ENCODE results near the gene PPP1R3F. TPM values are rescaled to one million over a fixed set of nuclear protein-coding genes. Genes with fewer than 3 reads are reported as not detected.
A peak's percentile ranks its signal among the peaks of the same experiment; 100 is the strongest.

The PPP1R3F gene
- total RNA-seq, 4 donors from 2014 or later: 4.8 to 13.3 (median 5.7) TPM

DNA sequence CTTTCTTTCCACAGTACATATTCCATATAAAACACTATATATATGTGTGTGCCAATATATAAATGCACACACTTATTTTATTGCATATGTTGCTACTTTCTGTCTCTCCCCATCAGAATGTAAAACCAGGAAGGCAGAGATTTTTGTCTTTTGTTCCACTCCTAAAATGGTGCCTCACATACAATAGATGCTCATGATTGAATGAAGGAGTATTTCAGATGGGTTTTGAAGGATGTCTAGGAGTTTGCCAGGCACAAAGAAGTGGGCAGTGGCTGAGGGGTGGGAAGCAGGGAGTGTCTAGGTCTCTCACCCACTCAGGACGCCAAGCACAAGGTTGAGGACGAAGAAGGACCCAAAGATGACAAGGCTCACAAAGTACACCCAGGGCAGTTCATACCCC, 41.9 kb upstream of the PPP1R3F start:
- no peak overlapping the region for H3K4me3 ChIP-seq
- no peak overlapping the region for H3K27ac ChIP-seq
- H3K27me3 ChIP-seq: no peaks in the 10 kb centered on the region
- DNase-seq (ENCODE audit: low spot score in 2 of 2): no peak
- H3K36me3 ChIP-seq: no peaks in the 10 kb centered on the region
- WGBS: 75% methylated on average over 2 of the region's 2 CpGs
- no peaks in the 10 kb centered on the region for H3K9me3 ChIP-seq
- no peak for TF ChIP-seq POLR2AphosphoS5 (IDR thresholded peaks at IDR 0.05)
- no peak for TF ChIP-seq POLR2A (IDR thresholded peaks at IDR 0.05)
- TF ChIP-seq EP300 (IDR thresholded peaks at IDR 0.05): no peak
- no peak for TF ChIP-seq CTCF (IDR thresholded peaks at IDR 0.05)
- peaks cover 8% of the 10 kb centered on the region for H3K4me1 ChIP-seq

GRCh38 chrX:49228185-49228584, 41.4 kb upstream of the PPP1R3F start:
- Histone ChIP-seq H3K27ac (no peak overlapping the region), H3K4me1 (peaks cover 8% of the 10 kb centered on the region), H3K36me3 (no peaks in the 10 kb centered on the region), H3K4me3 (no peak overlapping the region), H3K9me3 (no peaks in the 10 kb centered on the region), H3K27me3 (no peaks in the 10 kb centered on the region)
- DNase-seq (ENCODE audit: low spot score in 2 of 2): no peak
- 83% methylated on average over 17 of the region's 17 CpGs for WGBS
- no peak for TF ChIP-seq CTCF (IDR thresholded peaks at IDR 0.05)

DNA sequence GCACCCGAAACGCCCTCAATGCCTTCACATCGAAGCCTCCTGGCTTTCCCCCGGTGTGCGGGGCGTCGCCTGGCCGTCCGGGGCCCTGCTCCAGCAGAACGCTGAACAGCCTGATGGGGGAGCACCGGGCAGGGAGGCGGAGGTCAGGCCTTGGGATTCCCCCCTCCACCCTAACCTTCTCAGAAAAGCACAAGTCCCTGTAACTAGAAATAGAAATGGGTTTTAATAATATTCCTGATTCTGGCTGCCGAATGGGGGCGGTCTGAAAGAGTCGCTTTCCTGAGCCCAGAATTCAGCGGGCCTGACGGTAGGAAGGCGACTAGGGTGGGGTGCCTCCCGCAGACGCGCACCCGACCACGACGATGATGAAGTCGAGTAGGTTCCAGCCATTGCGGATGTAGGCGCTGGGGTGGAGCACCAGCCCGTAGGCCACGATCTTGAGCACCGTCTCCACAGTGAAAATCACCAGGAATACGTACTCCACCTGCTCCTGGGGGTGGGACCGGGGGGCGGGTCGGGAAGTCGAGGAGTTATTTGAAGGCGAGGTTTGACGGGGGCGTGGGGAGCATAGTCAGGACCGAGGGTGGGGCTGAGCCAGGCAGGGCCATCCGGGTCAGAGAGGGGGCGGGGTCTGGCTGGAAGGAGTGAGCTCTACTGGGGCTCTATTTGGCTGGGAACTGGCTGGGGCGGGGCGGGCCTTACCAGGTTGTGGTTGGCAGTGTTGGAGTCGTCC, 38.9 kb upstream of the PPP1R3F start:
- H3K9me3 ChIP-seq: no peaks in the 10 kb centered on the region
- 49% methylated on average over 16 of the region's 44 CpGs for WGBS
- H3K4me3 ChIP-seq: peak overlapping the region; percentile 43
- TF ChIP-seq POLR2A (IDR thresholded peaks at IDR 0.05) (no peak), EP300 (IDR thresholded peaks at IDR 0.05) (no peak), CTCF (IDR thresholded peaks at IDR 0.05) (no peak)
- no peaks in the 10 kb centered on the region for H3K36me3 ChIP-seq
- peaks cover 8% of the 10 kb centered on the region for H3K4me1 ChIP-seq
- DNase-seq (ENCODE audit: low spot score in 2 of 2): peak in 1 of 2 donors; percentile 81
- H3K27ac ChIP-seq: no peak overlapping the region
- no peaks in the 10 kb centered on the region for H3K27me3 ChIP-seq

DNA sequence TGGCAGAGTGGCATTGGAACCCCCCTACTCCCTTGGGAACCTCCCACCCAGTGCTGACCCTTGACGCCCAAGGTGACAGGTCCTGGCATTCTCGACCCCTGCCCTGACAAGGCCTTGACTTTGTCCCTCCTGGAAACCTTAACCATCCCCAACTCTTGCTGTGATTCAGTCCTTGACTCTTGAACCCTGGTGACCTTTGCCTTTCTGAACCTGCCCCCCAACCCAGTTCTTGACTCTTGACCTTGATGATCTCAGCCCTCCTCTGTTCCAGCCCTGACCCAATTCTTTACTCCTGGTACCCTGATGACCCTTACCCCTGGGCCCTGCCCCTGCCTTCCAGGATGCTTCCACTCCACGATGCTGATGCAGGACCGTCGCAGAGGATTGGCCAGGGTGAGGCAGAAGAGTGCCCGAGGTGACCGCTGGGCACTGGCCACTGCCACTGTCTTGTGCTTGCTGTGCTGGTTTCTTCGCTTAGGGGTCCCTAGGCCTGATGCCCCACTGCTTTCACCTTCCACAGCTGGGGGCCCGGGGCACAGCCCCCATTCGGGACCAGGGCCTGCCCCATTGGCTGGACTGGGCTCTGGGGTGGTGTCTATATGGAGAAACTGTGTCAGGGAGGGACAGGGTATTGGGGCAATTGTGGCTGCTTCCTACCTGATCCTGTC, 38.1 kb upstream of the PPP1R3F start:
- no peak for TF ChIP-seq POLR2AphosphoS5 (IDR thresholded peaks at IDR 0.05)
- no peak for TF ChIP-seq POLR2A (IDR thresholded peaks at IDR 0.05)
- TF ChIP-seq EP300 (IDR thresholded peaks at IDR 0.05): no peak
- TF ChIP-seq CTCF (IDR thresholded peaks at IDR 0.05): no peak
- Histone ChIP-seq H3K36me3 (no peaks in the 10 kb centered on the region), H3K4me3 (no peak overlapping the region), H3K27me3 (no peaks in the 10 kb centered on the region), H3K27ac (no peak overlapping the region), H3K4me1 (peaks cover 8% of the 10 kb centered on the region), H3K9me3 (no peaks in the 10 kb centered on the region)
- WGBS: 94% methylated on average over 10 of the region's 10 CpGs
- DNase-seq (ENCODE audit: low spot score in 2 of 2): no peak

DNA sequence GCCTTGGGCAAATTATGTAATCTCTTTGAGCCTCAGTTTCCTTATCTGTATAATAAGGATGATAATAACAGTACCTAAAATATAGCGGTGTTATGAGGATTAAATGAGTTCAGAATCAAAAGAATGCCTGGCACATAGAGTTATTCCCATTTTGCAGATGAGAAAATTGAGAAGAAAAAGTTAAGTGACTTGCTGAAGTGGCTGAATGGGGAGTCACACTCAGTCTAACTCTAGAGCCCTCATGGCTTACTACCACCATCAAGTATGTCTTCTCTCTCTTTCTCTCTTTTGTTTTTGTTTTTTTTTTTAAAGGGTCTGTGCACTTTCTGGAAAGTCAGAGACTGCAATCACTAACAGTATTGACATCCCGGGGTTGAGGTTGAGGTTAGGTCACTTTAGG, 37.1 kb upstream of the PPP1R3F start:
- WGBS: 79% methylated on average over 2 of the region's 2 CpGs
- DNase-seq (ENCODE audit: low spot score in 2 of 2): no peak
- peaks cover 8% of the 10 kb centered on the region for H3K4me1 ChIP-seq
- no peaks in the 10 kb centered on the region for H3K27me3 ChIP-seq
- TF ChIP-seq POLR2A (IDR thresholded peaks at IDR 0.05): no peak
- TF ChIP-seq CTCF (IDR thresholded peaks at IDR 0.05): no peak
- TF ChIP-seq EP300 (IDR thresholded peaks at IDR 0.05): no peak
- TF ChIP-seq POLR2AphosphoS5 (IDR thresholded peaks at IDR 0.05): no peak
- H3K9me3 ChIP-seq: no peaks in the 10 kb centered on the region
- no peak overlapping the region for H3K27ac ChIP-seq
- no peak overlapping the region for H3K4me3 ChIP-seq
- no peaks in the 10 kb centered on the region for H3K36me3 ChIP-seq

Measured in suprapubic skin (tissue), 4 donors.